ENCODE measurements around the gene DTX1.

- TF ChIP-seq CTCF (IDR thresholded peaks at IDR 0.05) (no peak), POLR2A (IDR thresholded peaks at IDR 0.05) (no peak), POLR2AphosphoS5 (IDR thresholded peaks at IDR 0.05) (no peak)
These were observed 3.9 kb downstream of the DTX1 start for GRCh38 chr12:113060336-113060960.
